Prostate gland (tissue), 2 donors: Measurements from ENCODE around the gene RABL3. TPM values are rescaled to one million over a fixed set of nuclear protein-coding genes. Genes with fewer than 3 reads are reported as not detected.
A peak's percentile ranks its signal among the peaks of the same experiment; 100 is the strongest.

ENCODE experiments used
- DNase-seq: peaks from one replicate; pipeline ENCODE4 v3.0.0-alpha.2; 2019; ENCODE audit warnings: low spot score
- H3K27ac ChIP-seq, 2 donors: fragments of 200-600 bp; sonication (generic); 2 replicates each; pipeline ENCODE4 v1.5.1; 2017 to 2019
- H3K27me3 ChIP-seq: fragments of 200-600 bp; sonication (generic); replicated peaks from 2 replicates; pipeline ENCODE4 v1.5.1; 2019; ENCODE audit not compliant: insufficient read depth
- H3K36me3 ChIP-seq, 2 donors: fragments of 200-600 bp; sonication (generic); 1 replicate in 1 of 2; 2 replicates in 1 of 2; pipeline versions ENCODE4 v1.5.1 to v1.8.1; 2017 to 2019
- H3K4me1 ChIP-seq: fragments of 200-600 bp; sonication (generic); replicated peaks from 2 replicates; pipeline ENCODE4 v1.5.1; 2019
- H3K4me3 ChIP-seq, 2 donors: fragments of 200-600 bp; sonication (generic); 2 replicates each; pipeline ENCODE4 v1.5.1; 2017 to 2019
- H3K9me3 ChIP-seq: fragments of 200-600 bp; sonication (generic); 2 replicates; pipeline ENCODE4 v1.5.1; 2017
- CTCF ChIP-seq, 4 experiments: fragments of 200-600 bp in 2 of 4; fragments of 450-650 bp in 2 of 4; sonication (generic) in 2 of 4; IDR thresholded peaks; 1 replicate in 3 of 4; 2 replicates in 1 of 4; pipeline ENCODE4 v1.5.1; 2016 to 2019; ENCODE audit warnings: antibody characterized with exemption in 4 of 4, mild to moderate bottlenecking in 2 of 4, moderate library complexity in 2 of 4
- POLR2A ChIP-seq: fragments of 450-650 bp; IDR thresholded peaks from one replicate; pipeline ENCODE4 v1.6.1; 2016; ENCODE audit warnings: antibody characterized with exemption, mild to moderate bottlenecking
- POLR2AphosphoS5 ChIP-seq: sonication (generic); formaldehyde crosslinking; IDR thresholded peaks from one replicate; pipeline ENCODE4 v1.6.1; 2017; ENCODE audit warnings: antibody characterized with exemption
- WGBS: methylation state at CpG from one replicate; pipeline ENCODE4 v1.1.5; 2018; 5-methylcytosine and 5-hydroxymethylcytosine counted together
- intact Hi-C: fragments of 100-400 bp; cut with DNase I; formaldehyde crosslinking; loops from one replicate; pipeline ENCODE4 v1.14.2; 2022
- total RNA-seq, 2 donors: library from RNA; depleted of rRNA; stranded (reverse); fragments of >200 nt; gene quantifications; one replicate each; pipeline ENCODE4 v1.1.0, GENCODE V29; 2016

RABL3 gene
- total RNA-seq, 2 donors from 2014 or later, result 13.5 to 24.2 TPM

DNA sequence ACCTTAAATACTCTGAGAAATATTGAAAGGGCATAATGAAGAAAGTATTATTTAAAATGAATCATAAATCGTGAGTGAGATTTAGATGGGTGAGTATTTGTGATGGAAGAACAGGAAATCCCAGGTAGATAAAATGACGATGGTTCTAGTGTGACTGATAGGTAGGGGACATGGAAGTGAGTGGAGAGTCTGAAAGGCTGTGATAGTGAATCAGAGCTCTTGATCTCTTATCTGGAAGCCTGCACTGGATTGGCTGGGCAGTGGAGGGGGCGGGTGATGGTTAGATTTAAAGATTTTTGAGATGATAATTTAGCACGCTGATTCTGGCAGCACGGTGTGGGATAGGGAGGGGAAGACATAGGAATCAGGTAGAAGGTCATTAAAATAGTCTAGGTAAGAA, 80.4 kb downstream of the RABL3 start:
- 24% methylated on average over 5 of the region's 5 CpGs for WGBS
- H3K9me3 ChIP-seq, result no peaks in the 10 kb centered on the region
- no peaks in the 10 kb centered on the region for H3K36me3 ChIP-seq
- H3K27ac ChIP-seq, result peak overlapping the region; percentile 23 to 62
- intact Hi-C loops, result no loop called here
- no peaks in the 10 kb centered on the region for H3K4me1 ChIP-seq
- H3K27me3 ChIP-seq, result no peaks in the 10 kb centered on the region
- DNase-seq, result no peak
- H3K4me3 ChIP-seq, result no peak overlapping the region
- TF ChIP-seq POLR2AphosphoS5 (no peak), POLR2A (no peak), CTCF (IDR thresholded peaks at IDR 0.05) (no peak)

DNA sequence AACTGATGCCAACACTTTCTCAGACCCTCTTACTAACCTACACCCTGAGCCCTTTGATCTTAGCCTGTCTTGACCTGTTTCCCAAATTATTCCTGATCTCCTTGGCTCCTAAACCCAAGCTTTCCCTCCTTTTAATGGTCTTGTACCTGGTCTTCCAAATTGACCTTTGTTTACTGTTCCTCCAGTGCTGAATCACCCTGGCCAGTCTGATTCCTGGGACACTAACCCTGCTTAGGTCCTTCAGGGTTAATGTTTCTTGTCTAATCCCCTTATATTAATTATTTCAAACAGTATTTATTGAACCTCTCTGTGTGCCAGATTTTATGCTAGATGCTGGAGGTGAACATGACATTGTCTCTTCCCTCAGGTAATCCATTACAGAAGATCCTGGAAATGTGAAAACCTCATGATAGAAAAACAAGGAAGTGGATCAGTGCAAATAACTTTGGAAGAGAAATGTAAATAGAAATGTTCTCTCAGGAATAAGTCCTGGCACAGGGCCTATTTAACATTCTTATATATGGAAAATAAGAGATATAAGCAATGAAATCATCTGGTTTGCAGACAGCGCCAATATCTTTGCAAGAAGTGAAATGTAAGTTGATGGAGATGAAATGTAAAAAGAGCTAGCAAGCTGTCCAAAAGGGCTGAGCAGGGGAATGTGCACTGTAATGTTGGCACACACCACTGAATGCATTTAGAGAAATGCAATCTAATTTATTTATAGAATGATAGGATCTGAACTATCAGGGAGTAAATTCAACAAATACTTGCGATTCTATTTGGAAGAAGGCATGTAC, 81.0 kb downstream of the RABL3 start:
- intact Hi-C loops, result no loop called here
- H3K36me3 ChIP-seq, result no peaks in the 10 kb centered on the region
- no peak overlapping the region for H3K4me3 ChIP-seq
- 6% methylated on average over 2 of the region's 2 CpGs for WGBS
- H3K4me1 ChIP-seq, result no peaks in the 10 kb centered on the region
- TF ChIP-seq POLR2AphosphoS5 (peak; percentile 60), POLR2A (no peak)
- H3K9me3 ChIP-seq, result no peaks in the 10 kb centered on the region
- H3K27me3 ChIP-seq, result no peaks in the 10 kb centered on the region
- peak; percentile 30 for DNase-seq
- H3K27ac ChIP-seq, result peak overlapping the region; percentile 54 to 62

DNA sequence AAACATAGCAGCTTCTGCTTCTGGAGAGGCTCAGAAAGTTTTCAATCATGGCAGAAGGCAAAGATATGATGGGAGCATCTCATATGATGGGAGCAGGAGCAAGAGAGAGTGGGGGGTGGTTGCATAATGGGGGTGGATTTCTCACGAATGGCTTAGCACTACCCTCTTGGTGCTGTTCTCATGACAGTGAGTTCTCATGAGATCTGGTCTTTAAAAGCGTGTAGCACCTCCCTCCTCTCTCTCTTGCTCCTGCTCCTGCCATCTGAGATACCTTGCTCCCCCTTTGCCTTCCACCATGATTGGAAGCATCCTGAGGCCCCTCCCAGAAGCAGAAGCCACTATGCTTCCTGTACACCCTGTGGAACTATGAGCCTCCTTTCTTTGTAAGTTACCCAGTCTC, 82.5 kb downstream of the RABL3 start:
- DNase-seq, result no peak
- Histone ChIP-seq H3K27me3 (no peaks in the 10 kb centered on the region), H3K4me1 (no peaks in the 10 kb centered on the region), H3K9me3 (no peaks in the 10 kb centered on the region), H3K4me3 (no peak overlapping the region), H3K36me3 (no peaks in the 10 kb centered on the region), H3K27ac (no peak overlapping the region)
- TF ChIP-seq CTCF (IDR thresholded peaks at IDR 0.05), result no peak
- TF ChIP-seq POLR2AphosphoS5, result no peak
- no peak for TF ChIP-seq POLR2A
- WGBS, result 84% methylated on average over 2 of the region's 2 CpGs
- intact Hi-C loops, result no loop called here

GRCh38 chr3:120659285-120659684, 83.0 kb downstream of the RABL3 start:
- Histone ChIP-seq H3K4me1 (no peaks in the 10 kb centered on the region), H3K9me3 (no peaks in the 10 kb centered on the region), H3K27ac (no peak overlapping the region), H3K27me3 (no peaks in the 10 kb centered on the region), H3K36me3 (no peaks in the 10 kb centered on the region), H3K4me3 (no peak overlapping the region)
- WGBS, result 89% methylated on average over 1 of the region's 1 CpG
- intact Hi-C loops, result no loop called here
- TF ChIP-seq POLR2AphosphoS5, result no peak
- no peak for TF ChIP-seq CTCF (IDR thresholded peaks at IDR 0.05)
- no peak for TF ChIP-seq POLR2A
- DNase-seq, result no peak

- H3K4me3 ChIP-seq, result no peak overlapping the region
- DNase-seq, result no peak
- H3K36me3 ChIP-seq, result no peaks in the 10 kb centered on the region
- H3K27ac ChIP-seq, result no peak overlapping the region
- H3K9me3 ChIP-seq, result no peaks in the 10 kb centered on the region
- intact Hi-C loops, result no loop called here
- H3K4me1 ChIP-seq, result no peaks in the 10 kb centered on the region
- 73% methylated on average over 5 of the region's 5 CpGs for WGBS
- TF ChIP-seq POLR2AphosphoS5, result no peak
- no peak for TF ChIP-seq POLR2A
- TF ChIP-seq CTCF (IDR thresholded peaks at IDR 0.05), result no peak
- no peaks in the 10 kb centered on the region for H3K27me3 ChIP-seq
These were observed 89.3 kb downstream of the RABL3 start for GRCh38 chr3:120652896-120653545.
